HCEC 1CT (cell line): ENCODE measurements around the gene APOL5.
"Not testable (repeated sequence)": the region's sequence is repeated elsewhere in the genome, so short reads cannot be mapped to it uniquely, and the experiment has no call there.

Experiments used
- DNase-seq: peaks from one replicate; pipeline ENCODE4 v3.0.0-alpha.2; 2017

Gene APOL5

DNA sequence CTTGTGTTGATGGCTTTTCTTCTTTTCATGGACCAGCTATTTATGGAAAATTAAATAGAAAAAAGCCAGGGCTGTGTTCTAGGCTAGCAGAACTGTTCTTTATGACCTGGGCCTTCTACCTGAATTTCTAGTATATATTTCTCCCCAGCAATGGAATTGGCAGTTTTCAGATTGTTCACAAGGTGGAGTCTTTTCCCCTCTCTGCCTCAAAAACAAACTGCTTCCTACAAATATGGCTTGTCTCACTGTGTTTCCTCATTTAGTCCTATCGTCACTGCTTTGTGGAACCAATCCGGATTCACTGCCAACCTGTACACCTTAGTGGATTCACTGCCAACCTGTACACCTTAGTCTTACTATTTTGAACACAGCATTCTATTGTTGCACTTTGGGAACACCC is 5.0 kb upstream of the APOL5 start:
- no peak for DNase-seq

GRCh38 chr22:35719212-35719875 is 1.7 kb downstream of the APOL5 start:
- no peak for DNase-seq

DNA sequence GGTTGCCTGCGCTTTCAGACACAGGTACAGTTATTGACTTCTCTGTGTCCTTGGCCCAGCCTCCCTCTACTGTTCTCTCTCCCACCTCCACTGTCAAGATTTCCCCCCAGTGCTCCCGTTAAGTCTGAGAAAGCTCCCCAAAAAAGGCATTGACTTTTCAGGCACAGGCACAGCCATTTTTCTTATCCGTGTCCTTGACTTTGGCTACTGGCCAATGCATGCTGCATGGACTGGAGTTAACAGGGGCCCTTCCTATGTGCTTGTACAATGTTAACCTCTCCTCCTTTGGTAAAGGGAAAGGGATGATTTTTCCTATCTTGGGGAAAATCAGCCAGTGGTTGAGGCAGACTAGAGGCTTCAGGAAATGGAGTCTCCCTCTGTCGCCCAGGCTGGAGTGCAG is 4.3 kb downstream of the APOL5 start:
- no peak for DNase-seq

DNA sequence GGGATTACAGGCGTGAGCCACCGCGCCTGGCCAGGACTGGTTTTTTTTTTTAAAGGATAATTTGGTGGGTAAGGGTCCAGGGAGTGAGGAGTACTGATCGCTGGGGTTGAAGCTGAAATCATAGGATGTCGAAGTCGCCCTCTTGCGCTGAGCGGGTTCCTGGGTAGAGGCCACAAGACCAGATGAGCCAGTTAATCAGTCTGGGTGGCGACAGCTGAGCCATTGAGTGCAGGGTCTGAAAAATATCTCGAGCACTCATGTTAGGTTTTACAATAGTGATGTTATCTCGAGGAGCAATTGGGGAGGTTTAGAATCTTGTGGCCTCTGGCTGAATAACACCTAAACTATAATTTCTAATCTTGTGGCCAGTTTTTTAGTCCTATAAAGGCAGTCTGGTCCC is 7.8 kb downstream of the APOL5 start:
- no peak for DNase-seq

DNA sequence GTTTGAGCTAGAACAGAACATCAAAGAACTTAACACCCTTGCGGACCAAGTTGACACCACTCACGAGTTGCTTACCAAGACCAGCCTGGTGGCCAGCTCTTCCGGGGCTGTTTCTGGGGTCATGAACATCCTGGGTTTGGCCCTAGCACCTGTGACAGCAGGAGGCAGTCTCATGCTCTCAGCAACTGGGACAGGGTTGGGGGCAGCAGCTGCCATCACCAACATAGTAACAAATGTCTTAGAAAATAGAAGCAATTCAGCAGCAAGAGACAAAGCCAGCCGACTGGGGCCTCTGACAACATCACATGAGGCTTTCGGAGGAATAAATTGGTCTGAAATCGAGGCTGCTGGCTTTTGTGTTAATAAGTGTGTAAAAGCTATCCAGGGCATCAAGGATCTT is 8.7 kb downstream of the APOL5 start:
- DNase-seq: no peak

GRCh38 chr22:35726933-35727332 is 9.3 kb downstream of the APOL5 start:
- DNase-seq: no peak

DNA sequence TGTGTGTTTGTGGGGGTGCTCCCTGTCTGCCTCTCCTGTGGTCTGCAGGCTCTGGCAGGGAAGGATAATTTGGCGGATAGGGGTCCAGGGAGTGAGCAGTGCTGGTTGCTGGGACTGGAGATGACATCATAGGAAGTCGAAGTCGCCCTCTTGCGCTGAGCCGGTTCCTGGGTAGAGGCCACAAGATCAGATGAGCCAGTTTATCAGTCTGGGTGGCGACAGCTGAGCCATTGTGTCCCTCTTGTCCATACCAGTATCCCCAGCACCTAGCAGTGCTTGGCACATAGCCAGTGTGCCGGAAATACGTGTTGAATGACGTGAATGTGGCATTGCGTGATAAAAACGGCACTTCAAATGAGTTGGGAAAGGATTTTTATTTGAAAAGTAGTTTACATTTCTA is 9.8 kb downstream of the APOL5 start:
- DNase-seq: no peak

DNA sequence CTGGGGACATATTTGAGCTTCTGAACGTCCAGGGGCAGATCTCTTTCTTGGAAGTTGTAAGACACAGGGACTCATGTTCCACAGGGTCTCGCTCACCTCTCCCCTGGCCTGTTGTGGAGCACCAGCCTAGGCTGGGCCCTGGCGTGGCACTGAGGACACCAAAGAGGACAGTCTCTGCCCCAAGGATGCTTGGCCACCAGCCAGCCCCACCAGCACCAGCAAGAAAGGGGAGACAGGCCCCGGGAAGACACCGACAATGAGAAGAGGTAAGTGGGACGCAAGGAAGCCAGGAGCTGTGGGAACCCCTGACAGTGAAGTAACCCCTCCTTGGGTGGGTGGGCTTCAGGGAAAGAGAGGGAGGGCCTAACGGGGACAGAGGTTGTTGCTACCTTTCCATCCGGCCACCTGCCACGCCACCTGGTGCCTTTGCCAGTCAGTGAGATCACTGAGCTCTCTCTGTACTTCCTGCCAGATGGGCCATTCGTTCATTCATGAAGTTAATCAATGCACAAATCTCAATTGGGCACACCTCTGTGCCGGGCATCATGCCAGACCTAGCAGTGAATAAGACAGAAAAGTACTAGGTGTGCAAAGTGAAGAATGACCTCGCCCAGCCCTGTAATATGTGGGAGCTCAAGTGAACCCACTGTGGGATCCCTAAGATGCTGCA is 11.1 kb downstream of the APOL5 start:
- no peak for DNase-seq

DNA sequence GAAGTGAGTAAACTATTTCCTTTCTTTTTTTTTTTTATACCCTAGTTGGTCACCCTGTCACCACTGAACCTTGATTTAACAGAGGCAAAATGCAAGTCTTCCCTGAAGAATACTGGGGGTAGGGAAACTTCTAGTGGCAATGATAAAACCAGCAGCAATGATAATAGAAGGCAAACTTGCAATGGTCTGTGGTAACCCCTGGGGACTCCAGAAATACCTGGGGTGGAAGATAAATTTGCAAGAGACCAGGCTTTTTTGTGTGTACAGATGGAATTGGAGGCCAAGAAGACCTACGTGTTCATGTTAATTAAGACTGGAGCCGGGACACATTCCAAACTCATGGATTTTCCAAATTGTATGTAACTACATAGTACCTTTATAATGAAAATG is 11.6 kb downstream of the APOL5 start:
- DNase-seq: no peak

- DNase-seq: no peak
These were observed 13.6 kb downstream of the APOL5 start for GRCh38 chr22:35731321-35731720.

- no peak for DNase-seq
These were observed 14.4 kb downstream of the APOL5 start for GRCh38 chr22:35732116-35732515.

GRCh38 chr22:35733036-35733435 is 15.4 kb downstream of the APOL5 start:
- no peak for DNase-seq

DNA sequence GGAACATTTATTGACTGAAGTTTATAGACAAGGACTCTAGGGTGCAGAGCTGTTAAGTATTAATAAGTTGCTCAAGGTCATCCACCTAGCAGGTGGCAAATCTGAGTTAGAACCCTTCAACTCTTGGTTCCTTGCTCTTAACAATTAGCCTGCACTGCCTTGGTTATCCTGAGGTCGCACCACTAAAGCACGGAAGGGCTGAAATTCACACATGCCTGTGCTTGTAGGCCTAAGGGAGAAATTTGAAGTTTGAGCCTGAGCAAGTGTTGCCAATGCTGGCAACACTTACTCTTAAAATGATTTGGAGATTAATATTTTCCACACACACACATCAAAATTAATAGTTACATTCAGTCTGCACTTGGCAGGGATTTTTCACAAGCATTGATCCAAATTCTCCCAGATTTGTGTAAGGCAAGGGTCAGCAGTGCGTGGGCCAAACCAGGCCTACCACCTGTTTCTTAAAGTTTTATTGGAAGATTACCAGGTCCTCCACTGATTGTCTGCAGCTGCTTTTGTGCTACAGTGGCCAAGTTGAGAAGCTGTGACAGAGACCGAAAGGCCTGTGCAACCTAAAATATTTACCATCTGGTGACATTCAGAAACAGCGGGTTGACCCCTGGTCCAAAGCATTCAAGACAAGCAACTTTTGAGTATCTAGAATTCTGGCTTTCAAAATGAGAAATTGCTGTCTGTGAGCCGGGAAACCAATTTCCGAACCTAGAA is 16.3 kb downstream of the APOL5 start:
- no peak for DNase-seq

- no peak for DNase-seq
These were observed 16.8 kb downstream of the APOL5 start for GRCh38 chr22:35734517-35734827.

DNA sequence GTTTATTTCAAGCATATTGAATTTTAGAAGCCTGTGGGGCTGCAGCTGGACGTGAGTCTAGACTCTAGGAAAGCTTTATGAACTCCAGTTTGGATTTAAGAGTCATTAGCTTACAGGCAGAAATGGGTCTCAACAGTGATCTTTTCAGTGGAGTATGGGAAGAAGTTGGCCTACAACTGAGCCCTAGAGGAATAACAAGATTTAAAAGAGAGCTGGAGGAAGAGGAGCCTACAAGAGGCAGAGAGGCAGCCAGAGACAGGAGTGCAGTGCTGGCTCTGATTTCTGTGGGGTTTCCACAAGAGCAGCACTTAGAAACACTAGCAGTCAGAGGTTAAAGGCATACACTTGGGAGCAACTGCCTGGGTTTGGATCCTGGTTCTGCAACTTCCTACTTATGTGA is 17.9 kb downstream of the APOL5 start:
- no peak for DNase-seq

DNA sequence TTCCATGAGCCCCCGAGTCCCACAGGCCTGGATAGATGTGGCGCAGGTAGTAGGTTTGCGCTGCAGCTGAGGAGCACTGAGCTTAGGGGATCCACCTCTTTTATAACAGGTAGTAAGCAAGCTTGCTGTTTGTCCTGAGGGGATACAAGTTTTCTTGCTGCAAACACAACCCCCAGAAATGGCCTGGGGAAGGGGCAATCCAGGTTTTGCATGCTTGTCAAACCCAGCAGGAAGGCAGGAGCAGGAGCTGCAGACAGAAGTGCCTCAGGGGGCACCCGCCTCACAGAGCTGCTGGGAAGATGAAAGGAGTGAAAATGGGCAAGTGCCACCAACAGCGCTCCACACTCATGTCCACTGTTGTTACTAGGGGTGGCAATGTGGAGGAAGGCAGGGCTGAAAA is 18.5 kb downstream of the APOL5 start:
- DNase-seq: no peak

GRCh38 chr22:35736701-35737100 is 19.0 kb downstream of the APOL5 start:
- no peak for DNase-seq

- not testable (repeated sequence) for DNase-seq
These were observed 20.2 kb downstream of the APOL5 start for GRCh38 chr22:35737886-35738285.

- DNase-seq: no peak
These were observed 21.6 kb downstream of the APOL5 start for GRCh38 chr22:35739076-35739930.

DNA sequence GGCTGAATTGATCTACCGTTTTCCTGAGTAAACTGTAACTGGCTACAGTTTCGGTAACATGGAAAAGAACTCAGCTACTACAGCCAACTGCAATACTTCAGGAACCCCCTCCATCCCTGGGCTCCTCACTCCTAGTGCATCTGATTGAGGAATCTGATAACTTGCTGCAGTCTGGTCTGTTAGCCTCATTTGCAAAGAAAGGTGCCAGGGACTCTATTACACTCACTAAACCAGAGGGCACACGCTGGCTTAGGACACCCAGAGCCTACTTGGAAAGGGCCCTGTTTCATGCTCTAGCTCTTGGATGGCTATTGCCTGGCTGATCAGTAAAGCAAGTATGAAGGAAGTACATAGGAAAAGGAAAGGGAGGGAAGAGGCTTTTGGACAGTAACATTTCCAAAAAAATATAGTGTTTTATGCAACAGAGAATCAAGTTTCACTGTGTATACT is 22.3 kb downstream of the APOL5 start:
- no peak for DNase-seq

- DNase-seq: no peak
These were observed 22.9 kb downstream of the APOL5 start for GRCh38 chr22:35740616-35741015.

- DNase-seq: peak; percentile 89
These were observed 24.8 kb downstream of the APOL5 start for GRCh38 chr22:35742342-35743100.
